ENCODE measurements around the gene MRPL20. TPM values are rescaled to one million over a fixed set of nuclear protein-coding genes. Genes with fewer than 3 reads are reported as not detected.
A peak's percentile ranks its signal among the peaks of the same experiment; 100 is the strongest.
"Not testable (repeated sequence)": the region's sequence is repeated elsewhere in the genome, so short reads cannot be mapped to it uniquely, and the experiment has no call there.

MRPL20 gene
- 89.0 and 96.1 TPM in 2 replicates for total RNA-seq (ENCODE audit: low replicate concordance)

GRCh38 chr1:1406821-1407635 is at the start of gene MRPL20:
Gene MRPL20, minus strand, starts transcription at chr1:1407293. Its CDS starts 76 bp downstream, at chr1:1407217.
- Histone ChIP-seq H4K20me1 (ENCODE audit: low read depth) (peaks cover 44% of the 10 kb centered on the region), H3K4me3 (peak within 1 kb of the TSS; percentile 96), H3K4me2 (peak within 1 kb of the TSS; percentile 85), H3F3A (ENCODE audit: low read depth) (peaks cover 66% of the 10 kb centered on the region), H3K79me2 (ENCODE audit: low read depth) (peaks cover 66% of the 10 kb centered on the region), H3K9me3 (ENCODE audit: low read depth) (no peaks in the 10 kb centered on the region), H3K9ac (peak within 1 kb of the TSS; percentile 96), H3K4me1 (peaks cover 30% of the 10 kb centered on the region), H2AFZ (replicated peaks) (peak within 1 kb of the TSS; percentile 86), H3K36me3 (peaks cover 10% of the 10 kb centered on the region), H3K27me3 (no peaks in the 10 kb centered on the region), H3K27ac (peak within 1 kb of the TSS; percentile 68)
- peaks cover 26% of the 10 kb centered on the region for H3K36me3 Mint-ChIP-seq
- H3K27ac Mint-ChIP-seq, result peak within 1 kb of the TSS; percentile 78
- H3K4me3 Mint-ChIP-seq, result peak within 1 kb of the TSS; percentile 95
- TF ChIP-seq EZH2 (IDR thresholded peaks at IDR 0.05), result no peak
- TF ChIP-seq EZH2phosphoT487 (IDR thresholded peaks at IDR 0.05), result no peak
- TF ChIP-seq CTCF (IDR thresholded peaks at IDR 0.05), result no peak
- H3K4me1 Mint-ChIP-seq, result peaks cover 25% of the 10 kb centered on the region
- peak; percentile 95 for DNase-seq (ENCODE audit: low spot score)
- H3K27me3 Mint-ChIP-seq (ENCODE audit: insufficient read depth, low read depth), result peaks cover 7% of the 10 kb centered on the region
- peaks cover 3% of the 10 kb centered on the region for H3K9me3 Mint-ChIP-seq

GRCh38 chr1:1456683-1457255 is 49.7 kb upstream of the MRPL20 start:
- not testable (repeated sequence) for H3K27ac ChIP-seq; H3K27me3 ChIP-seq; H2AFZ ChIP-seq (replicated peaks); H3K36me3 Mint-ChIP-seq; H3K9me3 ChIP-seq (ENCODE audit: low read depth); H3K4me3 Mint-ChIP-seq; H3K9ac ChIP-seq; H4K20me1 ChIP-seq (ENCODE audit: low read depth); H3K4me3 ChIP-seq; DNase-seq (ENCODE audit: low spot score); H3K36me3 ChIP-seq; H3K27me3 Mint-ChIP-seq (ENCODE audit: insufficient read depth, low read depth); H3K79me2 ChIP-seq (ENCODE audit: low read depth); H3K4me1 Mint-ChIP-seq; H3K4me1 ChIP-seq; H3F3A ChIP-seq (ENCODE audit: low read depth); H3K9me3 Mint-ChIP-seq; H3K4me2 ChIP-seq
- peak overlapping the region; percentile 29 for H3K27ac Mint-ChIP-seq

GRCh38 chr1:1455934-1456333 is 48.8 kb upstream of the MRPL20 start:
- not testable (repeated sequence) for H3K4me2 ChIP-seq; H3K27ac ChIP-seq; H3K36me3 Mint-ChIP-seq; H3K27me3 Mint-ChIP-seq (ENCODE audit: insufficient read depth, low read depth); H3K79me2 ChIP-seq (ENCODE audit: low read depth); H3K9ac ChIP-seq; H3K27me3 ChIP-seq; H2AFZ ChIP-seq (replicated peaks); H3K9me3 Mint-ChIP-seq; H3K4me3 ChIP-seq; H3K4me1 ChIP-seq; H3F3A ChIP-seq (ENCODE audit: low read depth); H3K36me3 ChIP-seq; H3K27ac Mint-ChIP-seq; H3K9me3 ChIP-seq (ENCODE audit: low read depth); DNase-seq (ENCODE audit: low spot score); H3K4me3 Mint-ChIP-seq; H3K4me1 Mint-ChIP-seq; H4K20me1 ChIP-seq (ENCODE audit: low read depth)

GRCh38 chr1:1455366-1455884 is 48.3 kb upstream of the MRPL20 start:
- no peak for DNase-seq (ENCODE audit: low spot score)
- no peaks in the 10 kb centered on the region for H3K4me1 Mint-ChIP-seq
- H3K4me3 Mint-ChIP-seq, result no peak overlapping the region
- no peaks in the 10 kb centered on the region for H3K9me3 Mint-ChIP-seq
- no peaks in the 10 kb centered on the region for H4K20me1 ChIP-seq (ENCODE audit: low read depth)
- peaks cover 4% of the 10 kb centered on the region for H3K27me3 Mint-ChIP-seq (ENCODE audit: insufficient read depth, low read depth)
- H3K79me2 ChIP-seq (ENCODE audit: low read depth), result no peaks in the 10 kb centered on the region
- H3K36me3 ChIP-seq, result no peaks in the 10 kb centered on the region
- H3K4me3 ChIP-seq, result no peak overlapping the region
- TF ChIP-seq EZH2 (IDR thresholded peaks at IDR 0.05) (no peak), EZH2phosphoT487 (IDR thresholded peaks at IDR 0.05) (no peak), CTCF (IDR thresholded peaks at IDR 0.05) (no peak)
- H3K4me2 ChIP-seq, result no peak overlapping the region
- no peaks in the 10 kb centered on the region for H3K4me1 ChIP-seq
- no peaks in the 10 kb centered on the region for H3K27me3 ChIP-seq
- no peak overlapping the region for H3K27ac Mint-ChIP-seq
- no peak overlapping the region for H3K27ac ChIP-seq
- no peaks in the 10 kb centered on the region for H3K9me3 ChIP-seq (ENCODE audit: low read depth)
- H2AFZ ChIP-seq (replicated peaks), result no peak overlapping the region
- no peak overlapping the region for H3K9ac ChIP-seq
- H3K36me3 Mint-ChIP-seq, result no peaks in the 10 kb centered on the region
- H3F3A ChIP-seq (ENCODE audit: low read depth), result no peaks in the 10 kb centered on the region

- H3K9me3 ChIP-seq (ENCODE audit: low read depth); H3K9ac ChIP-seq; H3K9me3 Mint-ChIP-seq; H3K27me3 ChIP-seq; H3K27ac Mint-ChIP-seq; H3K36me3 ChIP-seq; H3K4me3 Mint-ChIP-seq; H2AFZ ChIP-seq (replicated peaks); DNase-seq (ENCODE audit: low spot score); H3K4me2 ChIP-seq; H3K4me3 ChIP-seq; H3K4me1 ChIP-seq; H4K20me1 ChIP-seq (ENCODE audit: low read depth); H3K36me3 Mint-ChIP-seq; H3K79me2 ChIP-seq (ENCODE audit: low read depth); H3K4me1 Mint-ChIP-seq; H3K27ac ChIP-seq; H3K27me3 Mint-ChIP-seq (ENCODE audit: insufficient read depth, low read depth); H3F3A ChIP-seq (ENCODE audit: low read depth): not testable (repeated sequence)
Measured at GRCh38 chr1:1454286-1455056, 47.4 kb upstream of the MRPL20 start.

Measured in neural progenitor cell (in vitro differentiated cells).